AG08395 (cell line): ENCODE data around the gene FOXO3B.
"Not testable (repeated sequence)": the region's sequence is repeated elsewhere in the genome, so short reads cannot be mapped to it uniquely, and the experiment has no call there.

Source experiments
- DNase-seq: peaks from one replicate; pipeline ENCODE4 v3.0.0; 2012; ENCODE audit warnings: mixed read lengths, low spot score

Gene FOXO3B

GRCh38 chr17:18650094-18650493 is 32.0 kb downstream of the FOXO3B start:
- DNase-seq: not testable (repeated sequence)

DNA sequence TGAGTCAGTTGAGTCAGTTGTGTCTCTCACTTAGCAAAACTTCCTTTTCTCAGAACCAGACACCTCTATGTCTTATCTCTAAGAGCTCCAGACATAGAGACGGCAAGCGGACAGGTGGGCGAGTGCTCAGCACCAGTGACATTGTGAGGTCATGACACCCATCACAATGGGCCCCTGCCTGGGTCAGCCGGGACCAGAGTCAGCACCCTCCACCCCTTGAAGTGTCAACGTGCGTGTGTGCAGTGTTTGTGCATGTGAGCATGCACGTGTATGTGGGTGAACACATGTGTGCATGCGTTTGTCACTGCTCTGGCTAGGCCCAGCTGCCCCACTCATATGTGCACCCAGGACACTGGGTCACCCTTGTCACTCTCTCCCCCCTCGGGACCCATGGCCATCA is 37.8 kb downstream of the FOXO3B start, which contains the start of gene TBC1D28:
TSS of gene TBC1D28 (minus strand) at position 101 of the 400 bp plus-strand sequence. CDS start 3,039 bp downstream, outside the sequence.
- not testable (repeated sequence) for DNase-seq

GRCh38 chr17:18643124-18643523 is 39.0 kb downstream of the FOXO3B start:
- not testable (repeated sequence) for DNase-seq

GRCh38 chr17:18638357-18638756 is 43.8 kb downstream of the FOXO3B start:
- DNase-seq: not testable (repeated sequence)

DNA sequence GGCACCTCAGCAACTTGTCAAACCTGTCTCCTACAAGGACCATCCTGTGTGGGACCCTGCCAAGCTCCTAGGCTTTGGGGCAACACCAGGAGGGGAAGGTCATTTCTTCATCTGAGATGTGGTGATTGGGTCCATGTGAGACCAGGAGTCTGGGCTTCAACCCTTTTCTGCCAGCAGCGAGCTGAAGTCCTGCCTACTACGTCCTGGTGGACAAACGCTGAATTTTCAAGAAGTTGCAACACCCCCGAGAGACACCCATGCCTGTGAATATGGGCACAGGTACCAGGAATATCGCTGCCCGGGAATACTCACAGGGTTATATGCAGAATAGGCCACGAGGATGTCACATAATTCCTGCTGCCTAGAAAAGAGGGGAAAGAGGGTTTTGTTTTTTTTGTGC is 45.9 kb downstream of the FOXO3B start:
- not testable (repeated sequence) for DNase-seq

DNA sequence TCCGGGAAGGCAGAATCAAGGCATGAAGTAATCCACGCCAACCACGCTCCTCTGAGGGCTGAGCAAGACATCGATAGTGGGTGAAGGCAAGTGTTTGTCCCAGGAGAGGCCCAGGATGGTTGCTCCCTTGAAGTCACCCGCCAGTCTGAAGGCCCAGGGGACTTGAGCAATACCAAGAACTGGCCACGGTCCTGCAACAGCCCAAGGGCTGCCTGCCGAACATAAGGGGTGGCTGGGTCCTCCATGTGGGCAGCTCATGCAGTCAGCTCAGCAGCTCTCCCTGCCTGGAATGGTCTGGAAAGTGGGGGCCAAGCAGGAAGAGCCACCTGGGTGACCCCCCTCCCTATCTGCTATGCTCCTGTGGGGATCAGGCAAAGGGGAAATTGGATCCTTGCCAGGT is 46.3 kb downstream of the FOXO3B start:
- not testable (repeated sequence) for DNase-seq

- not testable (repeated sequence) for DNase-seq
Measured at GRCh38 chr17:18634550-18635263, 47.4 kb downstream of the FOXO3B start.
